HepG2 (cell line): ENCODE data around the gene RAB35. TPM values are rescaled to one million over a fixed set of nuclear protein-coding genes. Genes with fewer than 3 reads are reported as not detected.

Experiments
- CENPX ChIP-seq: sonication (generic); formaldehyde crosslinking; IDR thresholded peaks from 2 replicates; pipeline ENCODE4 v1.9.0; 2021; ENCODE audit warnings: mild to moderate bottlenecking, missing genetic modification reagents, moderate library complexity
- DNMT3B ChIP-seq: conservative IDR thresholded peaks from 2 replicates; pipeline ENCODE4 v1.6.1; 2016; ENCODE audit warnings: missing biosample characterization, control low read depth
- E2F5 ChIP-seq: sonication (generic); formaldehyde crosslinking; conservative IDR thresholded peaks from 2 replicates; pipeline ENCODE4 v1.4.0; 2020; ENCODE audit warnings: missing genetic modification reagents
- EP300 ChIP-seq, 3 experiments: sonication (generic) in 1 of 3; formaldehyde crosslinking in 1 of 3; IDR thresholded peaks; 2 replicates each; pipeline versions ENCODE4 v1.5.1 to v1.6.1; 2011 to 2020; ENCODE audit warnings: low read depth in 2 of 3, low read length in 2 of 3, borderline replicate concordance in 1 of 3, improper control_type of control experiment in 1 of 3, mild to moderate bottlenecking in 1 of 3, missing genetic modification reagents in 1 of 3, moderate library complexity in 1 of 3
- HCFC1 ChIP-seq: fragments of 150-350 bp; IDR thresholded peaks from 2 replicates; pipeline ENCODE4 v1.6.1; 2014; ENCODE audit warnings: low read depth, low read length
- HNRNPLL ChIP-seq: fragments of 200-400 bp; formaldehyde crosslinking; IDR thresholded peaks from 2 replicates; pipeline ENCODE4 v1.6.1; 2017; ENCODE audit warnings: mild to moderate bottlenecking, low read depth, low read length; ENCODE audit not compliant: poor library complexity, severe bottlenecking
- ISL2 ChIP-seq: sonication (generic); formaldehyde crosslinking; IDR thresholded peaks from 2 replicates; pipeline ENCODE4 v1.5.0; 2020; ENCODE audit warnings: missing genetic modification reagents
- KLF9 ChIP-seq: IDR thresholded peaks from 2 replicates; pipeline ENCODE4 v1.6.1; 2016; ENCODE audit warnings: low read depth
- NFRKB ChIP-seq: fragments of 450-650 bp; IDR thresholded peaks from 2 replicates; pipeline ENCODE4 v1.6.1; 2017
- SALL2 ChIP-seq: sonication (generic); formaldehyde crosslinking; IDR thresholded peaks from 2 replicates; pipeline ENCODE4 v1.8.1; 2023; ENCODE audit warnings: mild to moderate bottlenecking, missing genetic modification reagents, inconsistent platforms
- SNAPC4 ChIP-seq: sonication (generic); formaldehyde crosslinking; IDR thresholded peaks from 2 replicates; pipeline ENCODE4 v1.4.0; 2020; ENCODE audit warnings: mild to moderate bottlenecking, missing genetic modification reagents
- SOX6 ChIP-seq, 2 experiments: fragments of 450-650 bp in 1 of 2; sonication (generic) in 1 of 2; formaldehyde crosslinking in 1 of 2; IDR thresholded peaks; 2 replicates each; pipeline versions ENCODE4 v1.4.0 to v1.6.1; 2017 to 2020; ENCODE audit warnings: antibody characterized with exemption in 1 of 2, mild to moderate bottlenecking in 1 of 2, missing genetic modification reagents in 1 of 2
- TFAP4 ChIP-seq: sonication (generic); IDR thresholded peaks from 2 replicates; pipeline ENCODE4 v1.6.1; 2016; ENCODE audit warnings: low read depth, borderline replicate concordance
- U2AF1 ChIP-seq: fragments of 200-400 bp; formaldehyde crosslinking; optimal IDR thresholded peaks from 2 replicates; pipeline ENCODE3; 2017; ENCODE audit warnings: mild to moderate bottlenecking, low read depth, low read length
- ZFAT ChIP-seq: sonication (generic); formaldehyde crosslinking; conservative IDR thresholded peaks from 2 replicates; pipeline ENCODE4 v1.8.1; 2023; ENCODE audit warnings: missing genetic modification reagents, inconsistent platforms
- ZNF260 ChIP-seq: sonication (generic); formaldehyde crosslinking; IDR thresholded peaks from 2 replicates; pipeline ENCODE4 v1.4.0; 2020; ENCODE audit warnings: missing genetic modification reagents, low read depth, mild to moderate bottlenecking, borderline replicate concordance
- ZNF580 ChIP-seq: IDR thresholded peaks from 2 replicates; pipeline ENCODE4 v1.6.1; 2016; ENCODE audit warnings: low read depth, borderline replicate concordance
- ZNF589 ChIP-seq: sonication (generic); formaldehyde crosslinking; conservative IDR thresholded peaks from 2 replicates; pipeline ENCODE4 v1.8.0; 2022; ENCODE audit warnings: mild to moderate bottlenecking, moderate library complexity, missing genetic modification reagents
- ZNF644 ChIP-seq: IDR thresholded peaks from 2 replicates; pipeline ENCODE4 v1.6.1; 2016; ENCODE audit warnings: low read depth
- ZNF7 ChIP-seq: IDR thresholded peaks from 2 replicates; pipeline ENCODE4 v1.6.1; 2016; ENCODE audit warnings: missing biosample characterization, missing genetic modification reagents
- ZNF770 ChIP-seq: sonication (generic); formaldehyde crosslinking; IDR thresholded peaks from 2 replicates; pipeline ENCODE4 v1.5.0; 2020; ENCODE audit warnings: mild to moderate bottlenecking, missing genetic modification reagents
- polyA plus RNA-seq, 8 experiments: library from polyadenylated mRNA; depleted of rRNA in 3 of 8; stranded (reverse) in 7 of 8; unstranded in 1 of 8; fragments of >200 nt; fragmentation: Illumina TruSeq in 4 of 8; extraction: Trizol in 4 of 8; gene quantifications; 2 replicates each; pipeline versions ENCODE4 v1.2.1 to v1.2.3, GENCODE V29; 2011 to 2016; ENCODE audit warnings: low read depth in 4 of 8, missing spikeins in 1 of 8, mixed read lengths in 1 of 8; ENCODE audit not compliant: insufficient read depth in 1 of 8
- total RNA-seq, 5 experiments: library from RNA; depleted of rRNA; stranded (reverse); fragments of >200 nt; fragmentation: Illumina TruSeq; extraction: Trizol; gene quantifications; 2 replicates each; pipeline ENCODE4 v1.2.3, GENCODE V29; 2016; ENCODE audit warnings: low read depth in 1 of 5

The RAB35 gene
- total and polyA plus RNA-seq, 2 of the 13 experiments (the other 11 are each of a cell fraction or from before 2014, with no cell fraction given) = 25.2 to 29.1 TPM

- no peak for TF ChIP-seq SNAPC4
- TF ChIP-seq SOX6 (IDR thresholded peaks at IDR 0.05) = no peak
- TF ChIP-seq SOX6 (CRISPR knock-in tag; IDR thresholded peaks at IDR 0.05) = peak; percentile 98
- no peak for TF ChIP-seq ZNF260
- no peak for TF ChIP-seq CENPX (CRISPR knock-in tag)
- no peak for TF ChIP-seq ISL2
- TF ChIP-seq HCFC1 = no peak
- no peak for TF ChIP-seq ZNF580 (CRISPR knock-in tag)
- no peak for TF ChIP-seq DNMT3B
- TF ChIP-seq TFAP4 = no peak
- 0 out of 2 replicates have a peak, but pooled peaks have one; percentile 26 for TF ChIP-seq ZNF644 (CRISPR knock-in tag)
- no peak for TF ChIP-seq ZNF589 (CRISPR knock-in tag)
- no peak for TF ChIP-seq ZNF7 (CRISPR knock-in tag)
- TF ChIP-seq EP300 (IDR thresholded peaks at IDR 0.05; ENCODE audit: low read depth in 2 of 2, low read length in 2 of 2) = peak in 1 of 2 experiments; percentile 42; a peak in 2 of 4 replicates
- no peak for TF ChIP-seq EP300 (CRISPR knock-in tag; IDR thresholded peaks at IDR 0.05; ENCODE audit: borderline replicate concordance)
- no peak for TF ChIP-seq HNRNPLL
- TF ChIP-seq KLF9 = no peak
- TF ChIP-seq E2F5 = no peak
- no peak for TF ChIP-seq NFRKB
- peak; percentile 55 for TF ChIP-seq ZNF770 (CRISPR knock-in tag)
- no peak for TF ChIP-seq U2AF1
- TF ChIP-seq SALL2 (CRISPR knock-in tag) = no peak
- no peak for TF ChIP-seq ZFAT (CRISPR knock-in tag)
Measured at GRCh38 chr12:120121766-120122293, 5.3 kb upstream of the RAB35 start (continued).
